AG04449 (cell line): ENCODE data around the gene CCND3.

ENCODE experiments used
- CTCF ChIA-PET: fragments of 350-600 bp; formaldehyde crosslinking; extraction: SDS; loops from one replicate; lab custom pipeline; 2021; ENCODE audit warnings: antibody characterized with exemption; lab: Yijun Ruan, JAX
- POLR2A ChIA-PET: fragments of 400-600, 350-600 bp; formaldehyde crosslinking; extraction: SDS; loops from one replicate; lab custom pipeline; 2020; ENCODE audit warnings: antibody characterized with exemption, inconsistent platforms; lab: Yijun Ruan, JAX
- DNase-seq: peaks from one replicate; pipeline ENCODE4 v3.0.0-alpha.2; 2010; ENCODE audit warnings: low read depth, low spot score
- H3K4me3 ChIP-seq: 2 replicates; pipeline ENCODE4 v1.5.1; 2011; ENCODE audit warnings: low read depth, mild to moderate bottlenecking, control low read depth, low read length
- CTCF ChIP-seq: IDR thresholded peaks from one replicate; pipeline ENCODE4 v1.5.1; 2011; ENCODE audit warnings: mild to moderate bottlenecking, moderate library complexity, low read length, control low read depth, inconsistent platforms; ENCODE audit not compliant: insufficient read depth; ENCODE audit errors: missing control alignments

Gene CCND3

GRCh38 chr6:41966214-41966920, 24.8 kb upstream of the CCND3 start:
- CTCF ChIA-PET, result interaction anchor here (0.8 to 2.1 kb wide), 4 partner anchors 23 to 179 kb away, joined by 3 to 7 read pairs (median 4); partner anchors contain the start of genes BYSL, MED20 and TOMM6
- H3K4me3 ChIP-seq, result no peak overlapping the region
- TF ChIP-seq CTCF, result no peak
- no peak for DNase-seq
- POLR2A ChIA-PET, result no interaction called here

GRCh38 chr6:41965429-41966213, 24.0 kb upstream of the CCND3 start:
- H3K4me3 ChIP-seq, result no peak overlapping the region
- POLR2A ChIA-PET, result no interaction called here
- DNase-seq, result no peak
- TF ChIP-seq CTCF, result no peak
- CTCF ChIA-PET, result interaction anchor here (0.6 to 2.1 kb wide), 5 partner anchors 22 to 178 kb away, joined by 3 to 7 read pairs (median 4); partner anchors contain the start of genes BYSL, MED20 and TOMM6

- ChIA-PET CTCF (interaction anchor here (0.8 to 1.8 kb wide), 4 partner anchors 10 to 80 kb away, joined by 3 to 8 read pairs (median 4); no protein-coding TSS in a partner anchor), POLR2A (interaction anchor here (0.6 kb wide), 1 partner anchor 1522 kb away, joined by 3 read pairs; no protein-coding TSS in a partner anchor)
- DNase-seq, result no peak
- H3K4me3 ChIP-seq, result no peak overlapping the region
- TF ChIP-seq CTCF, result no peak
Observed at GRCh38 chr6:41964201-41964887, 22.7 kb upstream of the CCND3 start.

- POLR2A ChIA-PET, result no interaction called here
- no peak for DNase-seq
- no peak overlapping the region for H3K4me3 ChIP-seq
- TF ChIP-seq CTCF, result no peak
- CTCF ChIA-PET, result interaction anchor here (0.8 to 1.8 kb wide), 8 partner anchors 8 to 81 kb away, joined by 3 to 14 read pairs (median 4); partner anchors contain the start of genes BYSL and MED20
Observed at GRCh38 chr6:41963371-41963770, 21.8 kb upstream of the CCND3 start.

GRCh38 chr6:41960028-41960427, 18.4 kb upstream of the CCND3 start:
- no peak overlapping the region for H3K4me3 ChIP-seq
- TF ChIP-seq CTCF, result no peak
- CTCF ChIA-PET, result interaction anchor here (1.0 kb wide), 1 partner anchor 24 kb away, joined by 3 read pairs; no protein-coding TSS in a partner anchor
- POLR2A ChIA-PET, result no interaction called here
- DNase-seq, result no peak
